Kidney (tissue), 14 donors: ENCODE data around the gene EPHB1. TPM values are rescaled to one million over a fixed set of nuclear protein-coding genes. Genes with fewer than 3 reads are reported as not detected.

Experiments
- DNase-seq, 5 donors: peaks; one replicate each; pipeline ENCODE4 v3.0.0-alpha.2; 2013 to 2020
- FAIRE-seq: peaks from 2 replicates; lab custom pipeline; 2012; peaks lifted over from hg19 to GRCh38; lab: Jason Lieb, UNC
- H3K27ac ChIP-seq, 2 donors: one replicate each; pipeline ENCODE4 v1.7.0; 2013; ENCODE audit warnings: low read depth in 2 of 2, low read length in 2 of 2, inconsistent platforms in 1 of 2
- H3K27me3 ChIP-seq: one replicate; pipeline ENCODE4 v1.7.1; 2013; ENCODE audit warnings: low read length, inconsistent platforms; ENCODE audit not compliant: control insufficient read depth, insufficient read depth
- H3K36me3 ChIP-seq, 3 donors: one replicate each; pipeline versions ENCODE4 v1.7.0 to v1.7.1; 2013; ENCODE audit warnings: low read length in 3 of 3, control low read depth in 1 of 3, inconsistent platforms in 1 of 3; ENCODE audit not compliant: insufficient read depth in 3 of 3, control insufficient read depth in 2 of 3
- H3K4me1 ChIP-seq, 3 donors: one replicate each; pipeline versions ENCODE4 v1.7.0 to v1.7.1; 2013; ENCODE audit warnings: low read length in 3 of 3, inconsistent platforms in 1 of 3, low read depth in 1 of 3; ENCODE audit not compliant: control insufficient read depth in 2 of 3, insufficient read depth in 2 of 3
- H3K4me3 ChIP-seq, 3 donors: one replicate each; pipeline versions ENCODE4 v1.7.0 to v1.8.1; 2013; ENCODE audit warnings: low read length in 3 of 3, control low read depth in 1 of 3, inconsistent platforms in 1 of 3
- H3K9ac ChIP-seq, 3 donors: one replicate each; pipeline versions ENCODE4 v1.7.0 to v1.7.1; 2013; ENCODE audit warnings: low read length in 3 of 3, control low read depth in 1 of 3, inconsistent platforms in 1 of 3
- H3K9me3 ChIP-seq, 3 donors: one replicate each; pipeline versions ENCODE4 v1.7.0 to v1.7.1; 2013; ENCODE audit warnings: low read length in 3 of 3, control low read depth in 1 of 3, inconsistent platforms in 1 of 3; ENCODE audit not compliant: control insufficient read depth in 2 of 3, insufficient read depth in 1 of 3
- CTCF ChIP-seq: IDR thresholded peaks from 3 replicates; pipeline ENCODE4 v1.5.1; 2012; ENCODE audit warnings: mild to moderate bottlenecking, moderate library complexity, borderline replicate concordance; ENCODE audit not compliant: insufficient read depth; ENCODE audit errors: extremely low read depth
- intact Hi-C: fragments of 100-400 bp; cut with DNase I; formaldehyde crosslinking; loops from one replicate; pipeline ENCODE4 v1.11.1; 2022
- polyA plus RNA-seq: library from polyadenylated mRNA; stranded (reverse); fragments of 350-450 nt; fragmentation: Illumina TruSeq; extraction: RNeasy Lipid Tissue Mini Kit (QIAGEN cat#74804); gene quantifications from one replicate; pipeline ENCODE4 v1.2.3, GENCODE V29; 2014; ENCODE audit warnings: low read depth, low replicate concordance; ENCODE audit not compliant: insufficient read depth
- total RNA-seq: library from RNA; stranded (reverse); fragmentation: NEBNext Ultra II Directional; extraction: Animal tissue kit (Norgen Biotek cat#: 25700); gene quantifications from one replicate; pipeline ENCODE4 v1.2.1, GENCODE V29; 2021
- donor health status: control.
- donor health status: control.
- donor health status: control.
- donor health status: control.
- donor health status: control.
- donor health status: DM: yes; HTN: yes; CAD: no.
- donor health status: Normal renal cell carcinoma (clear cell type).

Gene EPHB1
- total and polyA plus RNA-seq, 2 donors from 2014 or later: 0.39 to 3.2 TPM

- no peaks in the 10 kb centered on the region for H3K9me3 ChIP-seq
- intact Hi-C loops: no loop called here
- no peak for DNase-seq
Measured at GRCh38 chr3:134859341-134859740, 64.3 kb downstream of the EPHB1 start.

GRCh38 chr3:134860141-134860540 lies 65.1 kb downstream of the EPHB1 start:
- Histone ChIP-seq H3K9me3 (no peaks in the 10 kb centered on the region), H3K27ac (no peak overlapping the region), H3K9ac (no peak overlapping the region), H3K36me3 (no peaks in the 10 kb centered on the region), H3K4me1 (no peaks in the 10 kb centered on the region), H3K27me3 (no peaks in the 10 kb centered on the region), H3K4me3 (no peak overlapping the region)
- FAIRE-seq (no peak), DNase-seq (no peak)
- intact Hi-C loops: no loop called here
- TF ChIP-seq CTCF: no peak

More at GRCh38 chr3:134859341-134859740, 64.3 kb downstream of the EPHB1 start:
- no peak overlapping the region for H3K4me3 ChIP-seq
- H3K4me1 ChIP-seq: no peaks in the 10 kb centered on the region
- no peaks in the 10 kb centered on the region for H3K27me3 ChIP-seq
- H3K9ac ChIP-seq: no peak overlapping the region
- no peak overlapping the region for H3K27ac ChIP-seq
- TF ChIP-seq CTCF: no peak
- H3K36me3 ChIP-seq: no peaks in the 10 kb centered on the region
- FAIRE-seq: no peak

GRCh38 chr3:134863915-134864314 lies 68.9 kb downstream of the EPHB1 start:
- no peaks in the 10 kb centered on the region for H3K9me3 ChIP-seq
- no peaks in the 10 kb centered on the region for H3K36me3 ChIP-seq
- no peak overlapping the region for H3K27ac ChIP-seq
- FAIRE-seq (no peak), DNase-seq (no peak)
- intact Hi-C loops: no loop called here
- H3K9ac ChIP-seq: no peak overlapping the region
- no peak for TF ChIP-seq CTCF
- H3K4me1 ChIP-seq: no peaks in the 10 kb centered on the region
- H3K4me3 ChIP-seq: no peak overlapping the region
- no peaks in the 10 kb centered on the region for H3K27me3 ChIP-seq

GRCh38 chr3:134864636-134865035 lies 69.6 kb downstream of the EPHB1 start:
- no peak for FAIRE-seq
- no peak for DNase-seq
- TF ChIP-seq CTCF: no peak

More at GRCh38 chr3:134864636-134865035, 69.6 kb downstream of the EPHB1 start:
- Histone ChIP-seq H3K4me1 (no peaks in the 10 kb centered on the region), H3K27me3 (no peaks in the 10 kb centered on the region), H3K4me3 (no peak overlapping the region), H3K36me3 (no peaks in the 10 kb centered on the region), H3K27ac (no peak overlapping the region), H3K9ac (no peak overlapping the region), H3K9me3 (no peaks in the 10 kb centered on the region)
- intact Hi-C loops: no loop called here
